WTC11 (cell line): ENCODE data around the gene UGT2B17.

Source experiments
- ESRRA ChIP-seq: sonication (generic); formaldehyde crosslinking; IDR thresholded peaks from 2 replicates; pipeline ENCODE4 v1.8.1; 2022; ENCODE audit warnings: mild to moderate bottlenecking, missing genetic modification reagents, borderline replicate concordance
- FOXP4 ChIP-seq: sonication (generic); formaldehyde crosslinking; IDR thresholded peaks from 2 replicates; pipeline ENCODE4 v1.8.0; 2022; ENCODE audit warnings: mild to moderate bottlenecking, missing genetic modification reagents
- JUN ChIP-seq: sonication (generic); formaldehyde crosslinking; IDR thresholded peaks from 2 replicates; pipeline ENCODE4 v1.8.0; 2023; ENCODE audit warnings: mild to moderate bottlenecking, missing genetic modification reagents
- MYBL2 ChIP-seq: sonication (generic); formaldehyde crosslinking; IDR thresholded peaks from 2 replicates; pipeline ENCODE4 v1.8.1; 2023; ENCODE audit warnings: mild to moderate bottlenecking, moderate library complexity, missing genetic modification reagents
- NFE2L1 ChIP-seq: sonication (generic); formaldehyde crosslinking; IDR thresholded peaks from 2 replicates; pipeline ENCODE4 v1.8.1; 2023; ENCODE audit warnings: missing genetic modification reagents
- NFYB ChIP-seq: sonication (generic); formaldehyde crosslinking; conservative IDR thresholded peaks from 2 replicates; pipeline ENCODE4 v1.8.0; 2022; ENCODE audit warnings: low read depth, missing genetic modification reagents
- OVOL2 ChIP-seq: fragments of 250-450 bp; sonication (Bioruptor Pico); IDR thresholded peaks from 2 replicates; pipeline ENCODE4 v1.9.0; 2021; ENCODE audit warnings: mild to moderate bottlenecking, borderline replicate concordance
- RELA ChIP-seq: sonication (generic); formaldehyde crosslinking; IDR thresholded peaks from 2 replicates; pipeline ENCODE4 v1.8.1; 2022; ENCODE audit warnings: missing genetic modification reagents, mild to moderate bottlenecking, borderline replicate concordance
- TCF7 ChIP-seq: sonication (generic); formaldehyde crosslinking; IDR thresholded peaks from 2 replicates; pipeline ENCODE4 v1.8.0; 2022; ENCODE audit warnings: mild to moderate bottlenecking, low read depth, missing genetic modification reagents, moderate library complexity
- TF ChIP-seq, protein P1 (sequence below): sonication (generic); formaldehyde crosslinking; IDR thresholded peaks from 2 replicates; pipeline ENCODE4 v1.8.0; 2022; ENCODE audit warnings: mild to moderate bottlenecking, missing genetic modification reagents
- TF ChIP-seq, protein P2 (sequence below): fragments of 200-600 bp; IDR thresholded peaks from 2 replicates; pipeline ENCODE4 v1.8.0; 2022; ENCODE audit warnings: antibody characterized with exemption
- TF ChIP-seq, protein P3 (sequence below): sonication (generic); formaldehyde crosslinking; IDR thresholded peaks from 2 replicates; pipeline ENCODE4 v1.8.0; 2022; ENCODE audit warnings: mild to moderate bottlenecking, missing genetic modification reagents

DNA sequence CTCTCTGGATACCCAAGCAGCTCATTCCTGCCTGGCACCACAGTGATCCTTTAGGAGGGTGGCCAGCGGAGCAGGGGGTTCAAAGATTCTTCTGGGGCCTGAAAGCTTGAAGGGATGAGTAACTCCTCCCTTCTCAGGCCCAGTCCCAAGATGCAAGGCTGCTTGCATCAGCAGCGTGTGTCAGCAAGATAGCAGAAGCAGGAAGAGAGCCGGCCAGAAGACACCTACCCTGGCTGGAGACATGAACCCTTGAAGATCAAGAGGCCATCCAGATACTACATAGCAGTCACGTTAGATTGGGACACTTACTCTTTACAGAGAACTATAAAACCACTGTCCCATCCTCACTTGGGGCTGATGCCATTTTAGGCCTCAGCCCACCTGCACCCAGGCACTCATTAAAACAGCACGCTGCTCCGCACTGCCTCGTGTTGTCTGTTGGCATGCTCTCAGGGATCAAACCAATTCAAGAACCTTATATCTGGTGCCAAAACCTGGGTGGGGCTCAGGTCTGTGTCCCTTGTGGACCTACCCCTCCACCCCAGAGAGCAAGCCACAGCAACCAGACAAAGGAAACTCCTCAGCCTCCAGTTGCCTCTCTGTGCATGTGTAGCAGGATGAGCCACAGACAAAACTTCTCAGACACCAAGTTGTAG, 6.5 kb downstream of the UGT2B17 start:
- TF ChIP-seq NFE2L1 (CRISPR knock-in tag) (no peak), TCF7 (CRISPR knock-in tag) (no peak), ESRRA (CRISPR knock-in tag) (no peak), OVOL2 (CRISPR knock-in tag) (no peak), NFYB (CRISPR knock-in tag) (no peak), MYBL2 (CRISPR knock-in tag) (no peak), JUN (CRISPR knock-in tag) (no peak), RELA (CRISPR knock-in tag) (no peak), FOXP4 (CRISPR knock-in tag) (no peak)
- TF ChIP-seq, protein P1, sequence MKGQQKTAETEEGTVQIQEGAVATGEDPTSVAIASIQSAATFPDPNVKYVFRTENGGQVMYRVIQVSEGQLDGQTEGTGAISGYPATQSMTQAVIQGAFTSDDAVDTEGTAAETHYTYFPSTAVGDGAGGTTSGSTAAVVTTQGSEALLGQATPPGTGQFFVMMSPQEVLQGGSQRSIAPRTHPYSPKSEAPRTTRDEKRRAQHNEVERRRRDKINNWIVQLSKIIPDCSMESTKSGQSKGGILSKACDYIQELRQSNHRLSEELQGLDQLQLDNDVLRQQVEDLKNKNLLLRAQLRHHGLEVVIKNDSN (CRISPR knock-in tag) = no peak
- TF ChIP-seq, protein P2, sequence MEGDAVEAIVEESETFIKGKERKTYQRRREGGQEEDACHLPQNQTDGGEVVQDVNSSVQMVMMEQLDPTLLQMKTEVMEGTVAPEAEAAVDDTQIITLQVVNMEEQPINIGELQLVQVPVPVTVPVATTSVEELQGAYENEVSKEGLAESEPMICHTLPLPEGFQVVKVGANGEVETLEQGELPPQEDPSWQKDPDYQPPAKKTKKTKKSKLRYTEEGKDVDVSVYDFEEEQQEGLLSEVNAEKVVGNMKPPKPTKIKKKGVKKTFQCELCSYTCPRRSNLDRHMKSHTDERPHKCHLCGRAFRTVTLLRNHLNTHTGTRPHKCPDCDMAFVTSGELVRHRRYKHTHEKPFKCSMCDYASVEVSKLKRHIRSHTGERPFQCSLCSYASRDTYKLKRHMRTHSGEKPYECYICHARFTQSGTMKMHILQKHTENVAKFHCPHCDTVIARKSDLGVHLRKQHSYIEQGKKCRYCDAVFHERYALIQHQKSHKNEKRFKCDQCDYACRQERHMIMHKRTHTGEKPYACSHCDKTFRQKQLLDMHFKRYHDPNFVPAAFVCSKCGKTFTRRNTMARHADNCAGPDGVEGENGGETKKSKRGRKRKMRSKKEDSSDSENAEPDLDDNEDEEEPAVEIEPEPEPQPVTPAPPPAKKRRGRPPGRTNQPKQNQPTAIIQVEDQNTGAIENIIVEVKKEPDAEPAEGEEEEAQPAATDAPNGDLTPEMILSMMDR = no peak
- TF ChIP-seq, protein P3, sequence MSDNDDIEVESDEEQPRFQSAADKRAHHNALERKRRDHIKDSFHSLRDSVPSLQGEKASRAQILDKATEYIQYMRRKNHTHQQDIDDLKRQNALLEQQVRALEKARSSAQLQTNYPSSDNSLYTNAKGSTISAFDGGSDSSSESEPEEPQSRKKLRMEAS (CRISPR knock-in tag) = no peak
